Measurements from ENCODE around the gene KLK14.

KLK14 gene

DNA sequence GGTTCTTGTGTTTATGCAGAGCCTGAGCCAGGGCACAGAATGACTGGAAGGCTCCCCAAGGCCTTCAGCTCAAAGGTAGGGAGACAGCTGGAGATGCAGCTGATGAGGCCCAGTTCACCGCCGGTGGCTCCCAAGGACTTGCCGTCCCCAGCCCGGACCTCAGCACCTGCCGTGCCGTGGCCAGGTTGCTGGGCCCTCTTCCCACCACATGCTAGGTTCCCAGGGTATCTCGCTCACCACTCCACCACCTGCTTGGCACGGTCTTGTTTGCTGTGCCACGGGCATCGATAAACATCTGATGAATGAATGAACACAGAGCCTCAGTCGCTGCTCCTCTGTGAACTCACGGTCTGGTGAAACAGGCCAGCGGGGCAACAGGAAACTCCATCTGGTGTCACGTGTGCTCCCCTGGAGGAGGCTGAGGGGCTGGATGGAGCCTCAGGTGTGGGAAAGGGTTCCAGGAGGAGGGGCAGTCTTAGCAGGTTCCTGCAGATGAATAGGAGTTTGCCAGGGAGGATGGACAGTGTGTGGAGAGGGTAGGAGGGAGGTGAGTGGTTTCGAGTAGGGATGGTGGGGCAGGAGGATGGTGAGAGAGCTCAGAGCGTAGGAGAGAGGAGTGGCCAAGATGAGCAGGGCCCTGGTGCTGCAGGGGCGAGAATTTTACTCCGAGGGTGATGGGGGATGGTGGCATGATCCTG, 3.6 kb upstream of the KLK14 start:
- no peak for DNase-seq (ENCODE audit: low read depth)

DNA sequence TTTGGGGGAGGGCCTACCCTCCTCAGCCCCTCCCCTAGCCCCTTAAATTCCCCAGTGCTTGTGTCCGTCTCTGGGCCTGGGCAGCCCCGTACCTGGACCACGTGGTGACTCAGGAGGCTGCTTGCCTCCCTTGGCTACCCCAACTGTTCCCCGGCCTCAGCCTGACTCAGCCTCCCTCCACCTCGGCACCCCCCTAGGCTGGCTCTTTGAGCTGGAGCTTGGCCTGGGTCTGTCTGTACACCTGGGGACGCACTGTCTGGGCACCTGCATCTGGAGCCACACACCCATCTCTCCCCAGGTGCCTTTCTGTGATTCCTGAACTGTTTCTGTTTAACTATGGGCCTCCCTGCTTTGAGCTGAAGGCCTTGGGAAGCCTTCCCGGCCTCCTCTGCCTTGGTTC, 1.8 kb upstream of the KLK14 start:
- no peak for DNase-seq (ENCODE audit: low read depth)

DNA sequence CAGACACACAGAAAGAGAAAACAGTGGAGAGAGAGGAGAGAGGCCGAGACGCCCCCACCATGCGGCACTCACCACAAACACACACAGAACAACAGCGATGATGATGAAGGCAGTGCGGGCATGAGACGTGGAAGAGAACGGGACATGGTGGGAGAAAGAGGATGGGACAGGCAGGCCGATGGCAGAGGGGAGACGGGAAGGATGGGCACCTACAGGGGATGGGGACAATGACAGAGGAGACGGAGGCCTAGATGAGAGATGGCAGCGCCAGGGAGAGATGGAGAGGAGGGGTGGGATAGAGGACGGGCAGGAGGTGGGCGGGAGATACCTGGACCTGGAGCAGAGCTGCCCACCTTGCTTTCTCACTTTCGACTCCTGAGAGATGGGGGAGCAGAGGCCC, 1.1 kb upstream of the KLK14 start:
- DNase-seq (ENCODE audit: low read depth): no peak

- DNase-seq (ENCODE audit: low read depth): no peak
Observed at GRCh38 chr19:51083181-51083580, 494 bp upstream of the KLK14 start.

- no peak for DNase-seq (ENCODE audit: low read depth)
Observed at GRCh38 chr19:51081476-51081875, 1.2 kb downstream of the KLK14 start.

DNA sequence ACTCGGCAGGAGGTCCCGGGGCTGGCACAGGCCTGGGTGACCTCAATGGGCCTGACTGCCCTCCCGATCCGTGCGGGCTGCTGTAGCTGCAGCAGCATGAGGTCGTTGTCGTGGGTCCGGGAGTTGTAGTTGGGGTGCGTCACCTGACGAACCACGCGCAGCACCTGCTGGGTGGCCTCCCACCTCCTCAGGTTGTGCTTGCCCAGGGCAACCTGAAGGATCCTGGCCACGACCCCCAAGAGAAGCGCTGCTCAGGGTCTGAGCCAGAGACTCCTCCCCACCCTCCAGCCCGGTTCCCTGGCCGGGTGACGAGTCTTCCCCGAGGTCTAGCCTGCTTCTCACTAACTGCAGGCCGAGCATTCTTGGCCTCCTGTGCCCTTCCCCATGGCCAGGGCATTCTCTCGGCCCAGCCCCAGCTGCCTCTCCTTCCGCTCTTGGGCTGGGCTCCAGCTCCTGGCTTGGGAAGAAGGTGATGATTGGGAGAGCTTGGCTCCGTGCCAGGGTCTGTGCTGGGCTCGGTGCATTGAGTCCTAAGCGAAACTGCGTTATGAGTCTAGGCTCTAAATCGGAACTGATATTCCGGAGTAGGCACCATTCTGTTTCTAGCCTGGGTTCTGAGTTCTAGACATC, 3.1 kb downstream of the KLK14 start:
- no peak for DNase-seq (ENCODE audit: low read depth)

DNA sequence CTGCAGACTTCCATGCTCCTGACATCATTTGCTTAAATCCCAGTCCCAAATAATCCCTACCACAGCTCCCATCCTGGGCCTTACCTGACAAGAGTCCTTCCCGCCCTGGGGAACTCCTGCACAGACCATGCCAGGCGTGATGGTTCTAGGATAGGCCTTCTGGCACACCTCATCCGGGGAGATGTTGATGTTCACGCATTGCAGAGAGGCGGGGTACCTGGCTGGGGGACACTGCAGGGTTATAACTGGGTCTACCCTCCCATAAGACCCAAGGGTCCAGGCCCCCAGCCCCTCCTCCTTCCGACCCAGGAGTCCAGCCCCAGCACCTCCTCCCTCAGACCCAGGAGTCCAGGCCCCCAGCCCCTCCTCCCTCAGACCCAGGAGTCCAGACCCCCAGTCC, 4.0 kb downstream of the KLK14 start:
- no peak for DNase-seq (ENCODE audit: low read depth)

DNA sequence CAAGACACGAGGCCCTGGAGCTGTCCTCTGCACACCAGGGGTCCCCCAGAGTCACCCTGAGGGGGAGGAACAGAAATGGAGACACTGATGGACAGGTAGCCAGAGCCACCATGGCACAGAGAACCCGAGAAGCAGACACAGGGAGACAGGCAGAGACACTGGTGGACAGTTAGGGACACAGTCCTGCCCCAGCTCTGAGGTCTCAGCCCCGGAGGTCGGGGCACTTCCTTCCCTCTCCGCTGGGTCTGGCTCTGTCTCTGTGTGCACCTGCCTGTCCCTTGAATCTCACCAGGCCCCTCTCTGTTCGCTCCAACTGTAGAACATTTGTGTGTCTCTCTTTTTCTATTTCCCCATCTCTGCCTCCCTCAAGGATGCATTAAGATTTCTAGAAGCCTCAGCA, 4.6 kb downstream of the KLK14 start:
- no peak for DNase-seq (ENCODE audit: low read depth)

DNA sequence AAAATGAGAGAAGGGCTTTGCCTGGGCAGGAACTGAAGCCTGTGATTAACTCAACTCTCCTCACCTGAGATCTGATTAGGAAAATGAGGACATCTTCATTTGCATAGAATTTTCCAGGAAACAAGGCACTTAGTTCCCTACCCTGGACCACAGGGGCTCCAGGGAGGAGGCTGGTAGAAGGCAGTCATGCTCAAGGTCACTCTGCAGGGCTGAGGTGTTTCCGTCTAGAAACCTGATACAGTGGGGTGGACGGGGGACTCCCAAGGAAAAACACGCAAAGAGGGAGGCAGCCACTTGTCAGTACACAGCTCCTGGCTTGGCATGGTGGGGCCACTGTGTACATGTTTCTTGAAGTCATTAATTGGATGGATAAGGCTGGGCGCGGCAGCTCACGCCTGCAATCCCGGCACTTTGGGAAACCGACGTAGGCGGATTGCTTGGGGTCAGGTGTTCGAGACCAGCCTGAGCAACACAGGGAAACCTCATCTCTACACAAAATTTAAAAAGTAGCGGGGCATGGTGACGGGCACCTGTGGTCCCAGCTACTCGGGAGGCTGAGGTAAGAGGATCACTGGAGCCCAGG, 6.0 kb downstream of the KLK14 start:
- no peak for DNase-seq (ENCODE audit: low read depth)

GRCh38 chr19:51075998-51076397, 6.7 kb downstream of the KLK14 start:
- no peak for DNase-seq (ENCODE audit: low read depth)

DNA sequence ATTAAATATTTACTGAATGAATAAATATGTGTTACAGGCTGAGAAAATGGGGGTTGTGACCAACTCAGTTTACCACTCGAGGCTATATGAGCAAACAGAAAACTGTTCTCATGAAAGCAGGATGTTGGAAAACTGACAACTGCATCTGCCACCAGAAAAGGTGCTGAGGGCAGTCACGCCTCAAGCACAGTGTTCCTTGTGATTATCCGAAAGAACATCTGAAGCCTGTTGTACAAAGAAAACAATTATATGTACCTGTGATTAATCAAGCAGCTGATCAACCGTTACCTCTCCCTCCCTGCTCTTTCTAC, 11.6 kb downstream of the KLK14 start:
- DNase-seq (ENCODE audit: low read depth): no peak

GRCh38 chr19:51070334-51071094, 12.2 kb downstream of the KLK14 start:
- no peak for DNase-seq (ENCODE audit: low read depth)

GRCh38 chr19:51066393-51067186, 16.1 kb downstream of the KLK14 start:
- no peak for DNase-seq (ENCODE audit: low read depth)

DNA sequence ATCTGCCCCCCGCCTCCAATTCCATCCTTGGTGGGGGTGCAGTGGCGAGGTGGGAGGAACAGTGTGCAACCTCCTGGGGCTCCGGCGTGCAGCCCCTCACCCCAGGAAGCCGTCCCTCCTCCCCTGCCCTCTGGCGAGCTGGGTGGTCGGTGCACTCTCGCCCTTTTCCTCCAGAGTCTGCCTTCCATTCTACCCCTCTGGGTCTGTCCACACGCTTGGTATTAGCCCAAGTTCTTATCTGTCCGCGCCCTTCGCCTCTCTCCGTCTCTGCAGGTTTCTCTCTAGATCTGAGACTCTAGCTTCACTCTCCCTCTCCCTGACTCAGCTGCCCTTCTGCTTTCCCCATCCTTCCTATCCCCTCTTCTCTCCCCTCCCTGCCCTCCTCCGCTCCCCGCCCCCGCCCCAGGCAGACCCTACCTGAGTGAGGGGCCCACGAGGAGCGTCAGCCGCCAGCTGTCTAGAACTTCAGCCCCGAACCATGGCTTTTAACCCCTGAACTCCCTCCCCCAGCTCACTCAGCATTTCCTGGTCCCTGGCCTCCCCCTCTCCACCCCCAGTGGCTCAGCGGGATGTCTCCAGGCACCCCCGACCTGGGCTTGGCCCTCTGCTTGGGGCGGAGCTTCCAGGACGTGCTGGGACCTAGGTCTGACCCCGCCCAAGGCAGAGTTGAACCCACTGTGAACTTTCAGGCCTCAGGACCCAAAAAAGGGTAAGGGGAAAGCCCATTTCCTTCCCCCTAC, 17.3 kb downstream of the KLK14 start:
- no peak for DNase-seq (ENCODE audit: low read depth)

DNA sequence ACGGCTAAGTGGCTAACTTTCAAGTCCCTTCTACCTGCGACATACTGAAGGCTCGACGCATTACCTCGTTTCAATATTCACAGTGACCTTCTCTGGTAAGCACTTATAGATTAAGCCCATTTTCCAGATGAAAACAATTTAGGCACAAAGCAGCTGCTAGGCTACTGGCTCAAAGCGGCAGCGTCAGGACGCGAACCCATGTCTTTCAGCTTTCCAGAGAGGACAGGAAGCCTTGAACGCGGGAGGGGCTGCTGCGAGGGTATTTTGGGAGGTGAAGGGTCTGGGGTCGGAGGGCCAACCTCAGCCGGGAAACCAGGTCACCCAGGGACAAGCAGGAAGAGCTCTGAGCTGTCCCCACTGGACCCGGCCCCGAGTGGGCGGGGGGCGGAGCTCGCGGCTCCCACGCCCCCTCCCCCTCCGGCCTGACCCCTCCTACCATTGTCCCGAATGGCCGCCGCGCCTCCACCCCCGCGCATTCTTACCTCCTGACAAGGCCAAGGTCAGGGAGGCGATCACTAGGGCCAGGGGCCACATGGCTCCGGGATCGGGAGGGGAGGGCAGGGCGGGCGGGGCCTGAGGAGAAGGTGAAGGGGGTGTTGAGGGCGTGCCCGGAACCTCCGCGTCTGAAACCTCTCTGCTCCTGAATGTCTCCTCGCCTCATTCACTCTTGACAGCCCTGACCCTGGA, 18.0 kb downstream of the KLK14 start, which contains the start of gene KLK13:
KLK13 (minus strand) TSS at position 559 of the 687 bp plus-strand sequence; CDS start at position 534, 25 bp downstream.
- DNase-seq (ENCODE audit: low read depth): peak; percentile 2

GRCh38 chr19:51063664-51064063, 19.0 kb downstream of the KLK14 start:
- no peak for DNase-seq (ENCODE audit: low read depth)

DNA sequence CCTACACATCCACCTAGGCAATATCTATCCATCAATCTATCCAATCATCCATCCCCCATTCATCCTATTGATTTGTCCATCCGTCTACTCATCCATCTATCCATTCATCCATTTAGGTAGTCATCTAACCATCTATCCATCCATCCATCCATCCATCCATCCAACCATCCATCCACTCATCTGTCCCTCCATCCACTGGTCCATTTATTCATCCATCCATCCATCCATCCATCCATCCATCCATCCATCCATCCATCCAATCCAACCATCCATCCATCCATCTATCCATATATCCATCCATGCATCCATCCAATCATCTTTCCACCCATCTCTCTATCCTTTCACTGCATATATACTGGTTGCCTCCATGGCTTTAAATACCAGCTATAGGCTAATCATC, 21.7 kb downstream of the KLK14 start:
- DNase-seq (ENCODE audit: low read depth): no peak

DNA sequence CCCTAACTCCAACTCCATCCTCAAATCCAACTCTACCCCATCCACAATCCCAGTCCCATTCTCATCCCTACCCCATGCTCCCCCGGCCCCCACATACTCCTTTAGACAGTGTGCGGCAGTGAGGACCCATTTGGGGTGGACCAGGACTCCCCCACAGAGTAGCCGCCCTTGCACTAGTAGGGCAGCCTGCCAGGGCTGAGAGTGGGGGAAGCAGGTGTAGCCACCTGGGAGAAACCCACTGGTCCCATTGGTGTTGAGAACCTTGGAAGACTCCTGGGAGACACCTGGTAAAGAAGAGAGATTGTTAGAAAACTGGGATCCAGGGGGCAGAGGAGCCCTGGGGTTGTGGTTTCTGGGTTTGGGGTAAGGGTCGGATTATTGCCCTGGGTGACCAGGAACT, 22.4 kb downstream of the KLK14 start:
- DNase-seq (ENCODE audit: low read depth): no peak

DNA sequence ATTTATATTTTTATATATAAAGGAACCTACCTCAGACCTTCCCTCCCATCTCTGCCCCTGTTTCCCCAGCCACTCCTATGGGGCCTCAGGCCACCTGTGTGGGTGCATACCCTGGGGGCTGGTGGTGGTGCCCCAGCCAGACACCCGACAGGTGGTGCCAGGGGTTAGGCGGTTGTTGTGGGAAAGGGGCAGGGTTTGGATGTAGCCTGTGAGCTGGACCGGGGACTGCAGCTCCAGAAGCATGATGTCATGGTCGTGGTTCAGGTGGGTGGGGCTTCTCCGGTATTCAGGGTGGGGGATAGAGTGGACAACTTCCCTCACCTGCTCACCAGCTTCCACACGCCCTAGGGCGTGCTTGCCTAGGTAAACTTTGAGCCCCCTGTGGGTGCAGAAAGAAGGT, 23.0 kb downstream of the KLK14 start:
- DNase-seq (ENCODE audit: low read depth): no peak

DNA sequence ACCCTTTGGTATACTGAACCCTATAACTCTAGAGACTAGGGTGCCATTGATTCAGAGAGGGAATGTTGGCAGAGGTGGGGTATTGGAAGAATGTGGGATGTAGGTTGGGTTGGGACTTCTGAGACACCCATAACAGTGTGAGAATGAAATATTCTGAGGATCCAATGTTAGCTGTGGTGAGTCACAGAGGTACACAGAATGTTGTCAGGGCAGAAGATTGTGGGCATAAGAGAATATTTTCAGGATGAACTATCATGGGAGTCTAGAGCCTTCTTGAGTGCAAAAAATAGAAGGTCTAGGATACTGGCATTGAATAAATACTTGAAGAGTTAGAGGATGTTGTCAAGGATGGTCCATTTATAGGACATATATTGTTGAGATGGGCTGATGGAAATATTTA, 26.8 kb downstream of the KLK14 start:
- DNase-seq (ENCODE audit: low read depth): no peak

GRCh38 chr19:51047031-51047335, 35.7 kb downstream of the KLK14 start:
- no peak for DNase-seq (ENCODE audit: low read depth)

Measured in amniotic epithelial cell (primary cell).